Fibroblast of mammary gland (primary cell): ENCODE data around the gene USP12.

ENCODE experiments used
- DNase-seq: peaks from one replicate; pipeline ENCODE4 v3.0.0-alpha.2; 2010; ENCODE audit warnings: low read depth
- H3K4me3 ChIP-seq: 2 replicates; pipeline ENCODE4 v1.5.1; 2011; ENCODE audit warnings: low read depth, mild to moderate bottlenecking, low read length, moderate library complexity; ENCODE audit not compliant: control insufficient read depth
- TF ChIP-seq, protein P1 (sequence below): conservative IDR thresholded peaks from 2 replicates; pipeline ENCODE4 v1.5.1; 2011; ENCODE audit warnings: low read depth, low read length, inconsistent platforms; ENCODE audit not compliant: control insufficient read depth, insufficient read depth

The USP12 gene

GRCh38 chr13:27203854-27204253, 32.2 kb upstream of the USP12 start:
- DNase-seq = peak; percentile 50
- TF ChIP-seq, protein P1, sequence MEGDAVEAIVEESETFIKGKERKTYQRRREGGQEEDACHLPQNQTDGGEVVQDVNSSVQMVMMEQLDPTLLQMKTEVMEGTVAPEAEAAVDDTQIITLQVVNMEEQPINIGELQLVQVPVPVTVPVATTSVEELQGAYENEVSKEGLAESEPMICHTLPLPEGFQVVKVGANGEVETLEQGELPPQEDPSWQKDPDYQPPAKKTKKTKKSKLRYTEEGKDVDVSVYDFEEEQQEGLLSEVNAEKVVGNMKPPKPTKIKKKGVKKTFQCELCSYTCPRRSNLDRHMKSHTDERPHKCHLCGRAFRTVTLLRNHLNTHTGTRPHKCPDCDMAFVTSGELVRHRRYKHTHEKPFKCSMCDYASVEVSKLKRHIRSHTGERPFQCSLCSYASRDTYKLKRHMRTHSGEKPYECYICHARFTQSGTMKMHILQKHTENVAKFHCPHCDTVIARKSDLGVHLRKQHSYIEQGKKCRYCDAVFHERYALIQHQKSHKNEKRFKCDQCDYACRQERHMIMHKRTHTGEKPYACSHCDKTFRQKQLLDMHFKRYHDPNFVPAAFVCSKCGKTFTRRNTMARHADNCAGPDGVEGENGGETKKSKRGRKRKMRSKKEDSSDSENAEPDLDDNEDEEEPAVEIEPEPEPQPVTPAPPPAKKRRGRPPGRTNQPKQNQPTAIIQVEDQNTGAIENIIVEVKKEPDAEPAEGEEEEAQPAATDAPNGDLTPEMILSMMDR = peak; percentile 27
- no peak overlapping the region for H3K4me3 ChIP-seq

GRCh38 chr13:27203186-27203585, 31.6 kb upstream of the USP12 start:
- H3K4me3 ChIP-seq = no peak overlapping the region
- DNase-seq = no peak
- TF ChIP-seq, protein P1 = no peak

GRCh38 chr13:27201661-27202060, 30.1 kb upstream of the USP12 start:
- TF ChIP-seq, protein P1 = no peak
- no peak overlapping the region for H3K4me3 ChIP-seq
- peak; percentile 31 for DNase-seq

DNA sequence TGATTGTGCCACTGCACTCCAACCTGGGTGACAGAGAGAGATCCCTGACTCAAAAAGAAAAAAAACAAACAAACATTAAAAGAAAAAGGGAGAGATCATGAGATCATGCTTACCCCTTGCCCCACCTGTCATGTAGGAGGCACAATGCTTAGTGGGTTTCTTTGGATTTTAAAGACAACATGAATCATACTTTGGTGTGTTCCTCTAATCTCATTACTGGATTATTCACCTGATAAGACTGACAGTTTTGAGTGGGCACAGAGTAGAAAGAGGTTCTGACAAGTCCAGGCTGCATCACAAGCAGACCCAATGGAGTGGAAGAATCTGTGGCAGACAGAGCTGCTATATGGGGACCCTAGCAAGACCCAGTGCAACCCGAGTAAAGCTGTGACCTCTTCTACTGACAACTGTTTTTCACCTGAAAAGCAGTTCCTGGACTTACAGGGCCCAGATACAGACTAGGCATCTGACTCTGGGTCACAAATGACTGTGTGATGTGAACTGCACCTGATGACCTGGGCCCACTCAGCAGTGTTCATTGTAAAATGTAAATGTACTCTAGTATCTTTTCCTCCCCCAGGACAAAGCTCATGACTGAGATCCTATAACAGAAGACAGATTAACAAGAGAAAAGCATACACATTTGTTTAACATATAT, 28.9 kb upstream of the USP12 start:
- H3K4me3 ChIP-seq = no peak overlapping the region
- no peak for DNase-seq
- TF ChIP-seq, protein P1 = no peak

- TF ChIP-seq, protein P1 = no peak
- H3K4me3 ChIP-seq = no peak overlapping the region
- DNase-seq = no peak
Measured at GRCh38 chr13:27199696-27200095, 28.1 kb upstream of the USP12 start.

- no peak for DNase-seq
- TF ChIP-seq, protein P1 = no peak
Measured at GRCh38 chr13:27199211-27199610, 27.6 kb upstream of the USP12 start.

More at GRCh38 chr13:27199211-27199610, 27.6 kb upstream of the USP12 start:
- no peak overlapping the region for H3K4me3 ChIP-seq
